Ureter (tissue), 1 donor: Measurements from ENCODE around the gene PLCL2. TPM values are rescaled to one million over a fixed set of nuclear protein-coding genes. Genes with fewer than 3 reads are reported as not detected.
"Not testable (repeated sequence)": the region's sequence is repeated elsewhere in the genome, so short reads cannot be mapped to it uniquely, and the experiment has no call there.

Source experiments
- DNase-seq: peaks from one replicate; pipeline ENCODE4 v3.0.0-alpha.2; 2020; ENCODE audit warnings: low spot score
- total RNA-seq: library from RNA; stranded (reverse); gene quantifications from one replicate; pipeline ENCODE4 v1.2.4, GENCODE V29; 2023
- donor health status: DM: yes; HTN: yes; CAD: no.

The PLCL2 gene
- total RNA-seq, 1 donor from 2014 or later: 9.5 TPM

DNA sequence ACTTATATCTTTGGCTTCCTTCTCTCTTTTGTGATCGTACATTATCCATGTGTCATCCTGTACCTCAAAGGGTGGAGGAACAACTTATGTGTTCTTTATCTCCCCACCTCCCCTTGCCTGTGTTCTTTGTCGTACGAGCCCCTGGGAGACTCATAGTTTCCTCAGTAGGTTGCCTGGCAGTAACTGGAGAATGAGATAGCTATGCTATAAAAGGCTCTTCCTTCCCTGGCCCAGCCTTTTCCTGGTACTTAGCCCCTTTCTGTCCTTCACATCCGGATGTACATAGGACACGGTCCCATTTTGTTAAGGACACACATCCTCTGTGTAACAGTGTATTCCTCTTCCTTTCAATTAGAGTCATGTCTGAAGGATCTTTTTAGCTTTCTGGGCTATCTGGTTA lies 32.1 kb downstream of the PLCL2 start:
- no peak for DNase-seq

DNA sequence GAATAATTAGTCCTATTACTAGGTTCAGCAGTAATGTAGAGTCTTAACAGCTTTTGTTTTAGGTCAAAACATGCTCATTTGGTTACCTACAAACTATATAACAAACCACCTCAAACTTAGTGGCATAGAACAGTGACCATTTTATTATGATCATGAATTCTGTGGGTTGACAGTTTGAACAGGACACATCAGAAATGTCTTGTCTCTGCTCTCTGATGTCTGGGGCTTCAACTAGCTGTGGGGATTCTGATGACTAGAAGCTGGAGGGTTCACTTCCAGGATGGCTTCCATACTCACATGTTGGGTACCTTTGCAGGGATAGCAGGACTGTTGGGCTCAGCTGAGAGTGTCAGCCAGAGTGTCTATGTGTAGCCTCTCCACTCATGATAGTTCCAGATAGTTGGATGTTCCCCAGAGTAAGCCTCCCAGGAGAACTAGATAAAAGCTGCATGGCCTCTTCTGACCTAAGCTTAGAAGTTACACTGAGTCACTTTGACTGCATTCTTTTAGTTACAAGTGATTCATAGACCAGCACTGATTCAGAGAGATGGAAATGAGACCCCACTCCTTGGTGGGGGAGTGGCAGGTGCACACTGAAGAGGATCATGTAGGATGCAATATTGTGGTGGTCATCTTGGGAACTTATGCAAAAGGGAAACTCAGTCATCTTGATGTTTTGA lies 32.6 kb downstream of the PLCL2 start:
- no peak for DNase-seq

DNA sequence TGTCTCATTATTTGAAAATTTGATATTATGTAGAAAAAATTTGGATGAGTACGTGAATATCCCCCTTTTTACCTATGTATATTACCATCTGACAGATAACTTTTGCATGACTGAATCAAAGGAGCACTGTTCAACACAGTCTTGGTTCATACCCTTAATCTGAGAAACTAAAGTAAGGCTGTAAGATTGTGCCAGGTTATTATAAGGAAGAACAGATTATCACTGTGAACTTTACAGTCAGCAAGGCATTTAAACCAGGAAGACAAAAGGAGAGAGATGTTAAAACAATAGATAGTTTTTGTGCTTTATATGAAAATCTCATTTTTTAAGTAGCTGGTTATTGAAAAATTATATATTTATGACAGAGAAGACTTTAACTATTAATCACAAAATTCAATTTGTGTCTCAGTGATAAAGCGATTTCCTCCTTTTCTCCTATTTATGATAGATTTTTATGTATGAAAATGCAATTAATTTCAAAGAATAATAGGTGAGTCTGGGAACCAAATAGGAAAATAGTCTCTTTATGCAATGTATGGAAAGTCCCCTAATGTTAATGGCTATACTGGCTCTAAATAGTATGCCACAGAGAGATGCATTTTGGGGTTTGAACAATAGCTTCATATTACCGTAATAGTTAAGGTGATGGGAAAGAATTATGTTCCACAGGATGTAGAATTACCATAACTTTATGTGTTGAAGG lies 33.4 kb downstream of the PLCL2 start:
- DNase-seq: no peak

DNA sequence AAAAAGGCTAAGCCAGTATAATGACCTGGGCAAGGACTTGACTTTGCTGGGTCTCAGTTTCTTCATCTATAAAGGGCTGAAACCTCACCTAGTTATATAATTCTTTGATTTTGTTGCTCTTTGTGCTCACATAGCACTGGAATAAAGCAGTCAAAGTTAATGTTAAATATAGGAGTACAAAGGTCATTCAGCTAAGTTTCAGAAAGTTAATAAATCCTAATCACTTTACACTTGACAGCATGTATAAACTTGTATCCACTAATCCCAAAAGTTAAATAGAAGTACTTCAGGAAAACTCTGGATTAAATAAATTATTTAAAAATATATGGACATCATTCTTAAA lies 33.9 kb downstream of the PLCL2 start:
- DNase-seq: no peak

DNA sequence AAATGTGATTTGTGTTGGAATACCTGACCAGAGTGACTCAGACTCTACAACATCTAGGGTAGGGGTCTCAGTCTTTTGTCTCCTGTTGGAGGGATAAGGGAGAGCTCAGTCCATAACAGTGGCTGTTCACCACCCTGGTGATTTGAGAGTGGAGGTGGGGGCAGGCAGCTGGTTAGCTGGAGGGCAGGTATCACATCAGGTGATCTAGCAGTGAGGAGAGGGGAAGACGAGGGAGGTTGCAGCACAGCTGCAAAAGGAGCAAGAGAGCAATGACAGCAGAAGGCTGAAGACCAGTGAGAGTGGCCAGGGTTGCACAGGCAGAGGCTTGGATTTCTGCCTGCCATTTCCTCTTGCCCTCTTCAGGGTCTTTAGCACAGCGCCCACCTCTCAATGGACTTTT lies 38.4 kb downstream of the PLCL2 start:
- DNase-seq: no peak

DNA sequence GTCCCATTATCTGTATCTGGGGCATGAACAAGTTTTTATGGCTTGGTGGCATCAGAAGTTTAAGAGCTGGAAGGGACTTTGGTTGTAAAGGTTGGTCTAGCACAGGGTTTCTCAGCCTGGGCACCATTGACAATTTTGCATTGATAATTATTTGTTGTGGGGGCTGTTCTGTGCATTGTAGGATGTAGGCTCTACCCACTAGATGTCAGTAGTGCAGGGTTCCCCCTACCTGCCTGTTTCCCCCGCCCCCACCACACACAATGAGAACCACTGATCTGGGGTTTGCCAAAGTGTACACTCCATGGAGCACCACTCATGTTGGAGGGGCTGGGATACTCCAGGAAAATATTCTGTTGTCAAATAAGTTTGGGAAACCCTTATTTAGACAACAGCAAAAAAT lies 42.7 kb downstream of the PLCL2 start:
- DNase-seq: no peak

DNA sequence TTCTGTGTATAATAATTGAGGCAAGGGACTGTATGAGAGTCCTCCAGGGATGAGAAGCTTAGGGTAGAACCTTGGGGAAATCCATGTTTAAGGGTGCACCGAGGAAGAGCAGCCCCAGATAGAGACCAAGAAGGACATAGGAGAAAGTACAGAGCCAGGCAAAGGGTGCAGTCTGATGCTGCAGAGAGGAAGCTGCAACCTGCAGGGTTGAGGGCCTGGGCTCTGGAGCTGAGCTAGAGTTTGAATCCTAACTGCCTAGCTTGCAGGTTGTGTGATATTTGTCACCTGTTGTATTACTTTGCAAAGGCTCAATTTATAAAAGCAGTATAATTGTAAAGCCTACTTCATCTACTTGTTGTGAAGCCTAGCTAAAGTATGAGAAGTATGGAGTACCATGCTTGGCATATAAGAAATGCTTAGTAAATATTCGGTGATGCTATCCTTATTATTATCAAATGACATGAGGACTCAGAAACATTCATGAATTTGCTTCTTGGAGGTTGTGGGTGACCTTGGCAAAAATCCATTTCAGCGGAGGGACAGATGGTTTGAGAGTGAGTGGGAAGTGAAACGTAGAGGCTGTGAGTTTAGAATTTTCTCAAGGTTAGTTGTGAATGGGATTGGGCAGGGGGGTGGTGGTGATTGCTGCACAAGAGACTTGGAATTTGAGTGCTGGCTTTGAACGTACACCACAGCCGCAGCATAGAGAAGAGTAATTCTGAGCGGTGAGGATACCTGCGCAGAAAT lies 43.8 kb downstream of the PLCL2 start:
- DNase-seq: no peak

DNA sequence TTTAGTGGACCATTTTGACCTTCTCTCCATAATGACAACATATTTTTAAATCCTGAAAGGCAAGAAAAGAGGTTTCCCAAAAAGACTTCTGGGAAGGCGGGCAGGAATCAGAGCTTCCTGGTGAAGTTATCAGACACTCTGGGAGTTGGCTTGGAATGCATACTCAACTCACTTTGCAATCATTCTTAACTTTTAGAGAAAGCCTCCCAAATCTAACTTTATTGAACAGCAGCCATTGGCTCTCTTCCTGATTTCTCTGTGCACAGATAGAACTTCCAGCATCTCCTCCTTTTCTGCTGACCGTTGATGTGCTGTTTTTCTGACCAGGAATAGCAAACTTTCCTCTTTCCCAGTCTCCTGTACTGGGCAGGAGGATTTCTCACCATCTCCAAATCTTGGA lies 44.6 kb downstream of the PLCL2 start:
- DNase-seq: no peak

DNA sequence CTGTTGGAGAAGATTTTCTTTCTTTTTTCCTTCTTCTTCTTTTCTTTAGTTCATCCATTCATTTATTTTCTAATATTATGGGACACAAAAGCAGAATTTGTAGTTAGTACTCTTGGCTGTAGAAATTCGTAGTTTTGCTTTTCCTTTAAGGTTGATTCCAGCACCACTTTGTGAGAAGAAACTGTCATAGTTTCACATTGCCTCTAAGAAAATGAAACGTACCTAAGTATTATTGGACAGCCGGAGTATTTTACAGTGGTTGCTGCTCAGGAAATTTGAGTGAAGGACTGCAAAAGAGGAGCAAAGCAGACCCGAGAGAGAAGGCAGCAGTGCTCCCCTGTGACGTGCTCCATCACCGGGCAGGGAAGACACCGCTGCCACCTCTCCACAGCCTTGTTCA lies 48.1 kb downstream of the PLCL2 start:
- no peak for DNase-seq

DNA sequence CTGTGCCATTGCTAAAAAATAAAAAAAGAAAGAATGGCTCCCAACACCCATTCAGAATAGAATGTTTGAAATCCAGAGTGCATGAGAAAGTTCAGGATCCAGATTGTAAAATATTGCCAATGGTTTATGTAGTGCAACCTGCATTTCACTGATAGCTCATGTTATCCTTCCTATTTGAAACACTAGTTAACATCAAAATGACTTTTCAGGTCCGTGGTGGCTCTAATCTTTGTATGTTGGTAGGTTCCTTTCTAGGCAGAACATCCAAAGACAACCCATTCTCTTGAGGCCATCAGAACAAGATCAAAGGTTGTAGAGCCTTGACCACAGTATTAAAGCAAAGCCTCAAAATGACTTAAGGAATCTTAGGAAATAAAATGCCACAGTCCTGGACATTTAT lies 51.0 kb downstream of the PLCL2 start:
- no peak for DNase-seq

DNA sequence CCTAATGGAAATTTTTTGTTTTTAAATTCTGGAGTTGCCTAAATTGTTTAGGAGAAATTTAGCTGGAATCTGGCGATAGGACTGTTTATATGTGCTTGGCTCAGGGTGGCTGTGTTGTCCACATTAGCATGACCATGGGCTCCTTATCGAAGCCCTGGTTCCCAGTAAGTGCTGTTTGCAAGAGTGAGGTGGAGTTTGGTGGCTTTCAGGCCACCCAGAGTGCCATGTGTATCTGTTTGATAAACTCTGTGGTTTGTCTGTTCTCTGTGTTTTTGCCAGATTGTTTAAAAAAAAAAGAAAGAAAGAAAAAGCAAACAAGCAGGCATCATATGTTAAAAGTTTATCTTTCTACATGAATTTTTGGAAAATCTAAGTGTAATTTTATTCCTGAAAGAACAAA lies 51.5 kb downstream of the PLCL2 start:
- DNase-seq: no peak

DNA sequence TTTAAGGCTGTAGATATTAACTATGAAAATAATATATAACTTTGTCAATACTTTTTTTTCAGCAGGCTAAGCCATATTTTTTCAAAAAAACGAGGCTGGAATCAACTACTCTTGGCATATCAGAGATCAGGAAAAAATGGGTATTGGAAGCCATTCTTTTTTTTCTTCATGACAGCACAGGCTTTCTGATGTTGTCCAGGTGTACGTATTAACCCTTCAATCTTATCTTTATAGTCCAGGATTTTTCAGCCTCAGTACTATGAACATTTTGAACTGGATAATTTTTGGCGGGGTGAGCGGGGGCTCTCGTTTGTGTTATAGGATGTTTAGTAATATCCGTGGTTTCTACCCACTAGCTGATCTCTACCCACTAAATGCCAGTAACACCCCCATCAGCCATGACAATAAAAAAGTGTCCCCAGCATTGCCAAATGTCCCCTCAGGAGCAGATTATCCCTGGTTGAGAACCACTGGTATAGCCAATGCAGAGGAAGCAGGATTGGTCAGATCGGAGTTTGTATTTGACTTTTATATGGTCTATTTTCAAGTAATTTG lies 52.0 kb downstream of the PLCL2 start:
- DNase-seq: no peak

DNA sequence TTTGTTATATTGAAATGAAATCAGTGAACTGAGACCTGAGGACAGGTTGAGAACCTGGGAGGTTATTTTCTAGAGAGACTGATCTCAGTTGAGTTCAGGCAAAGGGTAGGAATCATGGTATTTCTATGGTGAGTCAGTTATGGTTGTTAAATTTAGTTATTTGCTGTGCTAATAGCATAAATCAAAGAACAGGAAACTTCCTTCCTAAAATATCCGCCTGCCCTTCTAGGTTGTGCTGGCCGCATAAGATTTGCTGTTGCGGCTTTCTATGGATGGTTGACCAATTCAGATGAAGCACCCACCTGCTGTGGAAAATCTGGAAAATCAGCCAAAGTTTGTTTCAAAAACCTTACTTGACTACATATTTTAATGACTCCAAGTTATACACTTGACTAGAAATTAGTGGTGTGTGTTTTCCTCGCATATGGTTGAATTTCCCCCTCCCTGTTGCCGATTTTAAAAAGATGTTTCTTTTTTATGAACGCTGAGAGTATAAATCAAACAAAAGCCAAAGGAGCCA lies 52.6 kb downstream of the PLCL2 start:
- DNase-seq: no peak

DNA sequence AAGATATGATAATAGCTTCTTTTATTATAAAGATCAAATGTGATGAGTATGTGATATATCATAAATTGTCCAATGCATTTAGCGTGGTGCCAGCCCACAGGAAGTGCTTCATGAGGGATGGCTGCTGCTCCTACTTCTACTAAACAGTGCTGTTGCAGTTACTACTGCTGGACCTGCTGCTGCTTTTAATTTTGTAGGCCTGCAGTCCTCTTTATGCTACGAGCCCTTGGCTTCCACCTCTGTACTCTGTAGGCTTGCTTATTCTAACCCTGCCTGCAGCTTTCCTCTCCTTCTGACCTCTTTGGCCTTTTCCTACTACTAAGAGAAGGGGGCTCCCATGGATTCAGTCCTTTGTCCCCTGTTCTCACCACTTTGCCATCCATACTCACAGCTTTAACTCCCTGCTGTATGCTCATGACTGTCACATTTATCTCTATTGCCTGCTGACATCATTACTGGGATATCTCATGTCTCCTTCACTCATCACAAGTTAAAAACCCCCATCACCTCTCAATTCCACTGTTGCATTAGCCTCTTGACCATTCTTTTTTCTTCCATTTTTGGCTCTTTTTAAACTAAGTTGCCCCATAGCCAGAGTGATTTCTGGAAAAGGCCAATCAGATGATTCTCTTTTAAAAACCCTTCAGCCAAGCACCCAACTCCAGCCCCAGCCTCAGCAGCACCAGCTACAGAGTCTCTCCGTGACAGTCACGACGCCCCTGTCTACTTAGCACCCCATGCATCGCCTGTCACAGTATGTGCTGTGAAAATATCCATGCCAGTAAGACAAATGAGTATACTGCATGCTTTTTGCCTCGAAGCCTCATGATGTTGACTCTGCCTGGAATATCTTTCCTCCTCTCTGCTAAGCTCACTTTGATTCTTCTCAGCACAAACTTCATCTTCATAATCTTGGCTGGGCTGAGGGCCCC lies 56.3 kb downstream of the PLCL2 start:
- DNase-seq: no peak

DNA sequence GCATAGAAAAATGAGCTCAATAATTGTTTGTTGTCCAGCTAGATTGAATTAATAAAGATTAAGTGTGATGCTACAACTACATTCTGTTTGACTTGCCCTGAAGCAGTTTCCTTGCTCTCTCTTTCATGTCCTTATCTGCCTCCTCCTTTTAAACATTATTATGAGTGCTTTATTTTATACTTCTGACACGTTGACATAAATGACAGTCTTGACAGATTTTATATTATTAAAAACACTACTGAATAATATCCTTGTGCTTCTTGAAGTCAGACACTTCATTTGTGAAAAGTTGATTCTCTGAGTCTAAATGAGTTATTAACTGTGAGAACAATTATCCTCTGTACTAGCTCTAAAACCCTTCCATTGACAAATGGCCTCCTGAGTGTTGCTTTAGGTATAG lies 58.2 kb downstream of the PLCL2 start:
- no peak for DNase-seq

DNA sequence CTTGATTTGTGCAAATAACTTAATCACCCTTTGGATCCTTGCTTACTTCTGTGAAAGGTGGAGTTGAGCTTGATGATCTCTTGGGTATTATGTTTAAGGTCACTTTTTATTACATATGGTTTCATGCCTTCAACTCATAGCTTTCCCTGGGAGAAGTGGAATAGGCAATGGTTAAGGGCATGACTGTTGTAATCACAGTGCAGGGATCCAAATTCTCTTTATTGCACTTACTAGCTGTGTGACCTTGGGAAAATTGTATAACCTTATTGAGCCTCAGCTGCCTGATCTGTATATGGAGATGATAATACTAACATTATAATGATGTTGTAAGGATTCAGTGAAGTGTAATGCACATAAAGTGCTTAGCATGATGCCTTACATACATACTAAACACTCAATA lies 59.1 kb downstream of the PLCL2 start:
- DNase-seq: no peak

DNA sequence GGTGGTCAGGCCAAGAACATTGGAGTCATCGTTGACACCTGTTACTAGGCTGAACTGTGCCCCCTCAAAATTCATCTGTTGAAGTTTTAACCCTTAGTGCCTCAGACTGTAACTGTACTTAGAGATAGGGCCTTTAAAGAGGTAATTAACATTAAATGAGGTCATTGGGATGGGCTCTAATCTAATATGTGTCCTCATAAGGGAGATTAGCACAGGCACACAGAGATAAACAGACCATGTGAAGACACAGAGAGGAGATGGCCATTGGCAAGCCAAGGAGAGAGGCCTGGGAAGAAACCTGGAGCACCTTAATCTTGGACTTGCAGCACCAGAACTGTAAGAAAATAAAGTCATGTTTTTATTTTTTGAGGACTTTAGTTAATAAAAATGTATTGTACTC lies 59.6 kb downstream of the PLCL2 start:
- DNase-seq: no peak

DNA sequence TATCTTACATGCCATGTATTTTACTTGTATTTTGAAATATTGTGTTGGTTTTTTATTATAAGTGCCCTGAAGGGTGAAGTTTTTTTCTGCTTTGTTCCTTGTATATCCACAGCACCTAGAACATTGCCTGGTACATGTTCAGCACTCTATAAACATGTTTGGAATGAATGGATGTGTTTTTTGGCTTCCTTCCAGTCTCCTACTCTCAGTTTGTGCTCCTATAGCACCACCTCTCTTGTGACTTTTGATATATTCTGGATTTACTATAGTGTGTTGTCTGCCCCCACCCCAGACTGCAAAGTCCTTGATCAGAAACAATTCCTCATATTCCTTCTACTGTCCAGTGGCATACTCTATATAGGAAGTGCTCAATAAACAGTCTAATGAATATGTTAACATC lies 60.6 kb downstream of the PLCL2 start:
- no peak for DNase-seq

DNA sequence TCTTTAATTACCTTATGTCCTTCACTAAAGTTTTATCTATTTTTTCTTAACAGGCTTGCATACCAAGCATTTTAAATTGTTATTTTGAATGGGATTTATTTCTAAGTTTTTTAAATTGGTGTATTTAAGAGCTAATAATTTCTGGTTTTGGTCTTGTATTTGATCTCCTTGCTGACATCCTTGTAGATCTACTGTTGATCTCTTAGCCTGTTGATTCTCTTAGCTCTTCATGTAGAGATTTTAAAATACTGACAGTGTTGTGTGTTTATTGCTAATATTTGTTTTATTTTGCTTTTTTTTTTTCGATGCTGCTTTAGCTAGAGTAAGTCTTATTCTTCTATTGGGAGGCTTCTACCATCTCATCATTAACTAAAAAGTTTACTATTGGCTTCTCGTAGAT lies 65.5 kb downstream of the PLCL2 start:
- DNase-seq: no peak

DNA sequence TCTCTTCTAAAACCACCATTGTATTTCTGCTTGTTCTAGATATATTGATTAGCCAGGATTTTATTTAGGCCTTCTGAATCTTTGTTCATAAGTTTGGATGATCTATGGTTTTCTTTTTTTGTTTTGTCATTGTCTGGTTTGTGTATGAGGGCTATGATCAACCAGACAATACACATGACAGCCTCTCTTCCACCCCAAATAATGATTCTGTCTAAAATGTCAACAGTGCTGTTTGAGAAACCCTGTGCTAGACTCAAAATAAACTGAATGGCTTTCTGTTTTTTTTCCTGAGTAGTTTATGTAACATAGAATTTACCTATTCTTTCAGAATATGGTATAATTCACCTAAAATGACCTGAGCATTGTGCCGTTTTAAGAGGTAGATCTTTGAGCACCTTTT lies 66.1 kb downstream of the PLCL2 start:
- DNase-seq: no peak

DNA sequence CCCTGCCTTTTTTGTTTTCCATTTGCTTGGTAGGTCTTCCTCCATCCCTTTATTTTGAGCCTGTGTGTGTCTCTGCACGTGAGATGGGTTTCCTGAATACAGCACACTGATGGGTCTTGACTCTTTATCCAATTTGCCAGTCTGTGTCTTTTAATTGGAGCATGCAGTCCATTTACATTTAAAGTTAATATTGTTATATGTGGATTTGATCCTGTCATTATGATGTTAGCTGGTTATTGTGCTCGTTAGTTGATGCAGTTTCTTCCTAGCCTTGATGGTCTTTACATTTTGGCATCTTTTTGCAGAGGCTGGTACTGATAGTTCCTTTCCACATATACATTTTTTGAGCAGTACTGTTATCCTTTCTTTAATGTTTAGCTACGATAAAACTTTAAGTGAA lies 73.1 kb downstream of the PLCL2 start:
- not testable (repeated sequence) for DNase-seq

DNA sequence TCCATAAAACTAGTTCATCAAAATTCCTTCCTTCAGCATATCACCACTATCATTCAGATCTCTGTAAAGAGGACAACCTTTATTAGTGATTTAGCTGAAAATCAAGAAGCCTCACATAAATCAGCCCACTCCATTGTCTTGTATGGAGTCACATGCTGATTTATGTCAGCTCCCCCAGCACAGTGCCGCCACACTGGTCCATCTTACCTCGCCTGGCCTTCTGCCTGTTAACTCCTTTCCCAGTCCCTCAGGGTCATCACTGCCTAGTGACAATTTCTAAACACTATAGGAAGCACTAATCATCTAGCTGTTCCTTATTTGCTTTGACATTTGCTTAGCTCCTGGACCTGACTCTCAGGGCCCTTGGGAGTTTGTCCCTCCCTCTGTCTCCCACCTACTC lies 75.4 kb downstream of the PLCL2 start:
- DNase-seq: no peak
